HEK293 (cell line): ENCODE data around the gene CCDC146.

Experiments used
- CTCF ChIA-PET: fragments of 350-600 bp; formaldehyde crosslinking; extraction: SDS; loops from one replicate; lab custom pipeline; 2021; ENCODE audit warnings: antibody characterized with exemption; lab: Yijun Ruan, JAX
- POLR2A ChIA-PET: fragments of 300-600 bp; formaldehyde crosslinking; extraction: SDS; loops from one replicate; lab custom pipeline; 2020; ENCODE audit warnings: antibody characterized with exemption, inconsistent platforms; lab: Yijun Ruan, JAX
- H3K27ac ChIP-seq: fragments of 200-500 bp; sonication (Bioruptor generic); 2 replicates; pipeline ENCODE4 v1.5.1; 2014; ENCODE audit warnings: low read depth, low read length, control low read depth, inconsistent platforms; ENCODE audit errors: extremely low read depth
- H3K36me3 ChIP-seq, 2 experiments: fragments of 200-500 bp in 1 of 2; sonication (Bioruptor generic) in 1 of 2; 1 replicate in 1 of 2; 2 replicates in 1 of 2; pipeline ENCODE4 v1.5.1; 2014 to 2017; ENCODE audit warnings: inconsistent platforms in 2 of 2, low read length in 2 of 2; ENCODE audit not compliant: control insufficient read depth in 2 of 2, insufficient read depth in 1 of 2
- H3K4me1 ChIP-seq: fragments of 200-500 bp; sonication (Bioruptor generic); 2 replicates; pipeline ENCODE4 v1.5.1; 2014; ENCODE audit warnings: mild to moderate bottlenecking, low read length, inconsistent platforms; ENCODE audit not compliant: control insufficient read depth, insufficient read depth
- H3K4me3 ChIP-seq: 2 replicates; pipeline ENCODE4 v1.5.1; 2011; ENCODE audit warnings: low read depth, mild to moderate bottlenecking, control low read depth, low read length, moderate library complexity
- H3K9me3 ChIP-seq: fragments of 200-500 bp; sonication (Bioruptor generic); 2 replicates; pipeline ENCODE4 v1.5.1; 2014; ENCODE audit warnings: low read depth, low read length, inconsistent platforms; ENCODE audit not compliant: control insufficient read depth, insufficient read depth
- GLI4 ChIP-seq: fragments of 450-650 bp; formaldehyde crosslinking; IDR thresholded peaks from 2 replicates; pipeline ENCODE4 v1.5.1; 2016; ENCODE audit warnings: missing biosample characterization, missing genetic modification characterization
- YY2 ChIP-seq: fragments of 450-650 bp; formaldehyde crosslinking; IDR thresholded peaks from 2 replicates; pipeline ENCODE4 v1.5.1; 2016; ENCODE audit warnings: missing biosample characterization, missing genetic modification characterization
- ZBTB10 ChIP-seq: fragments of 450-650 bp; formaldehyde crosslinking; IDR thresholded peaks from 2 replicates; pipeline ENCODE4 v1.5.1; 2016; ENCODE audit warnings: missing biosample characterization, missing genetic modification characterization
- ZBTB44 ChIP-seq: fragments of 450-650 bp; IDR thresholded peaks from 2 replicates; pipeline ENCODE4 v1.5.1; 2018; ENCODE audit warnings: missing biosample characterization, mild to moderate bottlenecking, missing genetic modification characterization
- ZBTB7A ChIP-seq: fragments of 450-650 bp; formaldehyde crosslinking; IDR thresholded peaks from 2 replicates; pipeline ENCODE4 v1.5.1; 2016; ENCODE audit warnings: low read depth, missing biosample characterization, missing genetic modification characterization
- ZNF133 ChIP-seq: fragments of 450-650 bp; formaldehyde crosslinking; IDR thresholded peaks from 2 replicates; pipeline ENCODE4 v1.5.1; 2016; ENCODE audit warnings: missing biosample characterization, missing genetic modification characterization
- ZNF311 ChIP-seq: fragments of 450-650 bp; formaldehyde crosslinking; IDR thresholded peaks from 2 replicates; pipeline ENCODE4 v1.5.1; 2017; ENCODE audit warnings: missing biosample characterization, missing genetic modification characterization, borderline replicate concordance
- ZNF600 ChIP-seq: fragments of 450-650 bp; formaldehyde crosslinking; IDR thresholded peaks from 2 replicates; pipeline ENCODE4 v1.5.1; 2016; ENCODE audit warnings: missing biosample characterization, missing genetic modification characterization
- ZNF624 ChIP-seq: fragments of 450-650 bp; formaldehyde crosslinking; IDR thresholded peaks from 2 replicates; pipeline ENCODE4 v1.5.1; 2017; ENCODE audit warnings: missing biosample characterization, missing genetic modification characterization
- ZNF629 ChIP-seq: fragments of 450-650 bp; formaldehyde crosslinking; IDR thresholded peaks from 2 replicates; pipeline ENCODE4 v1.5.1; 2017; ENCODE audit warnings: missing biosample characterization, missing genetic modification characterization
- ZNF670 ChIP-seq: fragments of 450-650 bp; formaldehyde crosslinking; IDR thresholded peaks from 2 replicates; pipeline ENCODE4 v1.5.1; 2016; ENCODE audit warnings: missing biosample characterization, missing genetic modification characterization, low read depth
- ZNF785 ChIP-seq: fragments of 450-650 bp; formaldehyde crosslinking; IDR thresholded peaks from 2 replicates; pipeline ENCODE4 v1.5.1; 2016; ENCODE audit warnings: missing biosample characterization, missing genetic modification characterization
- ZSCAN16 ChIP-seq: fragments of 450-650 bp; formaldehyde crosslinking; IDR thresholded peaks from 2 replicates; pipeline ENCODE4 v1.5.1; 2016; ENCODE audit warnings: missing biosample characterization, missing genetic modification characterization
- TF ChIP-seq, protein P1 (sequence below): fragments of 450-650 bp; IDR thresholded peaks from 2 replicates; pipeline ENCODE4 v1.5.1; 2018; ENCODE audit warnings: missing biosample characterization, missing genetic modification characterization
- TF ChIP-seq, protein P2 (sequence below): fragments of 450-650 bp; formaldehyde crosslinking; IDR thresholded peaks from 2 replicates; pipeline ENCODE4 v1.5.1; 2017; ENCODE audit warnings: missing biosample characterization, missing genetic modification characterization

CCDC146 gene

DNA sequence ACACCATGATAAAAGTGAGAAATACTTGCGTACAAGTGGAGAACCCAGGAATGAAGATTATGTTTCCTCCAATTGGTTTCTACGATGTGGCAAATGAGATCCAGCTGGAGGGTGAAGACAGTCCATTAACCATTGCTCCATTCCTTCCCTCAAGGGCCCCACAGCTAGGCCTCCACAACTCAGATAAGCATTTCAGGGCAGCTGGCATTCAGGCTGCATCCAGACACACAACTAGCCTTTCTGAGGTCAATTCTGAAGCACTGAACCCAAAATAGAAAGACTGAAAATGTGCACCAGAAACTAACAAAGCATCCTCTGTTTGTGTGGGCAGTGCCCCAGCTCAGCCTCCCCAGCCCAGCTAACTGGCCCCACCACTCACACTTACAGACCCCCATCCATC lies 198.9 kb downstream of the CCDC146 start:
- no peaks in the 10 kb centered on the region for H3K9me3 ChIP-seq
- H3K4me1 ChIP-seq, result no peaks in the 10 kb centered on the region
- H3K27ac ChIP-seq, result no peak overlapping the region
- ChIA-PET CTCF (interaction anchor here (1.2 kb wide), 1 partner anchor 74 kb away, joined by 5 read pairs; no protein-coding TSS in a partner anchor), POLR2A (no interaction called here)
- no peak overlapping the region for H3K4me3 ChIP-seq
- H3K36me3 ChIP-seq, result no peaks in the 10 kb centered on the region
- TF ChIP-seq, protein P1, sequence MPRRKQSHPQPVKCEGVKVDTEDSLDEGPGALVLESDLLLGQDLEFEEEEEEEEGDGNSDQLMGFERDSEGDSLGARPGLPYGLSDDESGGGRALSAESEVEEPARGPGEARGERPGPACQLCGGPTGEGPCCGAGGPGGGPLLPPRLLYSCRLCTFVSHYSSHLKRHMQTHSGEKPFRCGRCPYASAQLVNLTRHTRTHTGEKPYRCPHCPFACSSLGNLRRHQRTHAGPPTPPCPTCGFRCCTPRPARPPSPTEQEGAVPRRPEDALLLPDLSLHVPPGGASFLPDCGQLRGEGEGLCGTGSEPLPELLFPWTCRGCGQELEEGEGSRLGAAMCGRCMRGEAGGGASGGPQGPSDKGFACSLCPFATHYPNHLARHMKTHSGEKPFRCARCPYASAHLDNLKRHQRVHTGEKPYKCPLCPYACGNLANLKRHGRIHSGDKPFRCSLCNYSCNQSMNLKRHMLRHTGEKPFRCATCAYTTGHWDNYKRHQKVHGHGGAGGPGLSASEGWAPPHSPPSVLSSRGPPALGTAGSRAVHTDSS (tag by site-specific recombination), result no peak
- peak; percentile 55; the same call in 1 of the 2 replicates for TF ChIP-seq ZNF133 (tag by site-specific recombination)

DNA sequence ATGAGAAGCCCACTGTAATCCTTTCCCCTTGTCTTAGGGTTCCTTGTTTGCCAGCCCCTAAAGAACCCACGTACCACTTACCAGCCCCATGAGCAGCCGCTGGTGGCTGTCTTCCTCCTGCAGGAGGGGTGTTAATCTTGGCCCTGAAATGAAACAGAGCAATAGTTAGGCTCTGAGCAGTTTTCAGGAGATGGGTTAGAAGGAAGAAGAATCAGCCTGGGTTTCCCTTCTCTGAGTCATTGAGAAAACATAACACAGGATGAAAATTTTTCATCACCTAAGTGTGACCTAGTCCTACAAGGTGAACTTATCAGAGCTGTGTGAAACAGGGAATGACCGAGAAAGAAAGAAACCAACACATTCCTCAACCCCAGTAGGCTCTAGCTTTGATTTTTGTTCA lies 203.7 kb downstream of the CCDC146 start:
- H3K4me3 ChIP-seq, result no peak overlapping the region
- POLR2A ChIA-PET, result interaction anchor here (0.5 kb wide), 1 partner anchor 248 kb away, joined by 4 read pairs; no protein-coding TSS in a partner anchor
- CTCF ChIA-PET, result no interaction called here
- H3K4me1 ChIP-seq, result no peaks in the 10 kb centered on the region
- no peaks in the 10 kb centered on the region for H3K36me3 ChIP-seq
- H3K27ac ChIP-seq, result no peak overlapping the region
- H3K9me3 ChIP-seq, result no peaks in the 10 kb centered on the region
- TF ChIP-seq, protein P2, sequence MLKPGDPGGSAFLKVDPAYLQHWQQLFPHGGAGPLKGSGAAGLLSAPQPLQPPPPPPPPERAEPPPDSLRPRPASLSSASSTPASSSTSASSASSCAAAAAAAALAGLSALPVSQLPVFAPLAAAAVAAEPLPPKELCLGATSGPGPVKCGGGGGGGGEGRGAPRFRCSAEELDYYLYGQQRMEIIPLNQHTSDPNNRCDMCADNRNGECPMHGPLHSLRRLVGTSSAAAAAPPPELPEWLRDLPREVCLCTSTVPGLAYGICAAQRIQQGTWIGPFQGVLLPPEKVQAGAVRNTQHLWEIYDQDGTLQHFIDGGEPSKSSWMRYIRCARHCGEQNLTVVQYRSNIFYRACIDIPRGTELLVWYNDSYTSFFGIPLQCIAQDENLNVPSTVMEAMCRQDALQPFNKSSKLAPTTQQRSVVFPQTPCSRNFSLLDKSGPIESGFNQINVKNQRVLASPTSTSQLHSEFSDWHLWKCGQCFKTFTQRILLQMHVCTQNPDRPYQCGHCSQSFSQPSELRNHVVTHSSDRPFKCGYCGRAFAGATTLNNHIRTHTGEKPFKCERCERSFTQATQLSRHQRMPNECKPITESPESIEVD (tag by site-specific recombination), result no peak
- TF ChIP-seq YY2 (tag by site-specific recombination) (no peak), ZNF670 (tag by site-specific recombination) (no peak), ZBTB44 (tag by site-specific recombination) (no peak), ZNF600 (tag by site-specific recombination) (no peak), ZSCAN16 (tag by site-specific recombination) (no peak), GLI4 (tag by site-specific recombination) (no peak), ZNF629 (tag by site-specific recombination) (no peak), ZNF624 (tag by site-specific recombination) (no peak), ZNF785 (tag by site-specific recombination) (no peak), ZNF311 (tag by site-specific recombination) (no peak), ZBTB10 (tag by site-specific recombination) (no peak), ZBTB7A (tag by site-specific recombination) (no peak)
- TF ChIP-seq, protein P1 (tag by site-specific recombination), result no peak
